ES-I3 (cell line): ENCODE data around the gene CREB3L1.

ENCODE experiments used
- H3K36me3 ChIP-seq: 2 replicates; pipeline ENCODE4 v1.6.1; 2013; ENCODE audit warnings: mild to moderate bottlenecking, low read length, control low read depth, moderate library complexity; ENCODE audit not compliant: insufficient read depth
- H3K4me1 ChIP-seq: 2 replicates; pipeline ENCODE4 v1.6.1; 2013; ENCODE audit warnings: mild to moderate bottlenecking, control low read depth, low read length; ENCODE audit not compliant: insufficient read depth
- H3K9ac ChIP-seq: 2 replicates; pipeline ENCODE4 v1.6.1; 2013; ENCODE audit warnings: low read depth, mild to moderate bottlenecking, low read length, moderate library complexity
- H3K9me3 ChIP-seq: 2 replicates; pipeline ENCODE4 v1.6.1; 2013; ENCODE audit warnings: mild to moderate bottlenecking, low read length, moderate library complexity; ENCODE audit not compliant: control insufficient read depth, insufficient read depth

The CREB3L1 gene

DNA sequence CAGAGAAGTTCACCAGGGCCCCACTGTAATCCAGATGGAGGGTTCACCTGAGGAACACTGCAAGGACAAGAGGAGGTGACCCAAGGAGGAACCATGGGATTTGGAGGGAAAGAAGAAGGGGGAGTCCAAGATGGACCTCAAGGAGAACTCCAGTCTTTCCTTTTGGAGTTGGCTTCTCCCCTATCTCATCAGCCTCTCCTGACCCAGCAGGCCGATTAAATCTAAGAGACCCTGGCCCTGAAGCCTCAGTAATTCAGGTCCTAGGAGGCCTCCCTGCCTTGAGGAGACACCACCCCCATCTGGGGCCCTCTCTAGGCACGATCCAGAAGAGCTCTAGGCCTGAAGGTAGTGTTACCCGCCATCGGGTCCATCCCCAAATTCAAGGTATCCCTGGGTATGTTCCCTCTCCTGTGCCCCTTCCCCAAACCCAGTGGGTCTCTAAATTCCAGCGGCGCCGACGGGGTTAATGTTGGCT, 54.7 kb downstream of the CREB3L1 start:
- Histone ChIP-seq H3K4me1 (peaks cover 36% of the 10 kb centered on the region), H3K36me3 (no peaks in the 10 kb centered on the region), H3K9me3 (no peaks in the 10 kb centered on the region), H3K9ac (peak overlapping the region; percentile 63; the same call in 1 of the 2 replicates)

DNA sequence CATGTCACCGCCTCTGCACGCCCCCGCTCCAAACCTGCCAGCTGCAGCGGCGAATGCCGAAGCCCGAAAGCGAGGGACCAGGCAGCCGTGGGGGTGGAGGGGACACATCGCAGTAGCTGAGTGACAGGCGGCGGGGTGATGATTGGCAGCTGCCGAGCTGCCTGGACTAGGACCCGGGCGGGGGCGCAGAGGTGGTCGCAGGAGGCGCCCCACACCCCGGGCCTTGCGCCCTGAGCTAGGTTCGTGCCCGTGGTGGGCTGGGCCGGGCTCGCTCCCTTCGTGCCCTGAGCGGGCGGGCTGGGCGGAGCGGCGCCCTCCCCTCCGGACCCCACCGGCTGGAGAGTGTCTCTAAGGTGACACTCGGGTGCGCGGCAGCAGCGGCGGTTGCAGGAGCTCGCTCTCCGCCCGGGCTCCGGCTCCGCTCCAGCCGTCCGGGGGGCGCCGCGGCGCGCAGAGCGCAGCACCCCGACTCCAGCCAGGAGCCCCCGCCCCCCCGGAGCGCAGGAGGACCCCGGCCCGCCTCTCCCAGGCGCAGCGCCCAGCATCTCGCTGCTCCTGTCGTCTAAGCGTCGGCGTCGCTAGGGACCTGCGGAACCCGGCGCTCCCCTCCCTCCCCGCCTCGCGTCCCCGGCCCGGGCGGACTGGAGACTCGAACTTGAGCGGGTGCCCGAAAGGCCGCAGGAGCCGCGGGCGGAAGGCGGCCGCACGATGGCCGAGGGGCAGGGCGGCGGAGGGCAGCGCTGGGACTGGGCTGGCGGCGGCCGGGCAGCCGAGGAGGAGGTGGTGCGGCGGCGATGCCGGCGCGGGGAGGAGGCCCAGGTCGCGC, 55.3 kb downstream of the CREB3L1 start:
- H3K9ac ChIP-seq = peak overlapping the region; percentile 63; the same call in 1 of the 2 replicates

DNA sequence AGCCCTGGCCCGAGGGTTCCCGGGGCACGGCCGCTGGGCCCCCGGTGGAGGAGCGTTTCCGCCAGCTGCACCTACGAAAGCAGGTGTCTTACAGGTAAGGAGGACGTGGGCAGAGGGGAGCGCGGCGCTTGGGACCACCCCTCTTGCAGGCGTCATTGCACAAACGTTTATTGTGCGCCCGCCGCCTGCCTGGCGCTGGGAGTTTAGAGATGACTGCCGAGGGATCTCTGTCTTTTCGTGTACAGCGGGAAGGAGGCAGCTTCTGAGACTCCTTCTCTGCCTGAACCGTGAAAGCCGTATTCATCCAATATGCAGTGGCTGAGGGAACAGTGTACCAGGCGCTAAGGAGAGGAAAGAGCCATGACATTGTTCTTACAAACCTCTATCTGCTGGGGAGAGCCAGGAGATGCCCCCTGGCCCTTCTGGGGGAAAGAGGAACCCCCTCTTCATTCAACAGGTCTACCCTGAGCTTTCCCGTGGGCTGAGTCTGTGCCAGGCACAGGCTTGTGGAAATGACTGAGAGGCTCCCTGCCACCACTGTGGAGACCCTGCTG, 56.0 kb downstream of the CREB3L1 start:
- Histone ChIP-seq H3K36me3 (no peaks in the 10 kb centered on the region), H3K4me1 (peaks cover 44% of the 10 kb centered on the region), H3K9me3 (no peaks in the 10 kb centered on the region), H3K9ac (peak overlapping the region; percentile 63; the same call in 1 of the 2 replicates)

More for the DNA sequence above, 55.3 kb downstream of the CREB3L1 start:
- Histone ChIP-seq H3K4me1 (peaks cover 39% of the 10 kb centered on the region), H3K9me3 (no peaks in the 10 kb centered on the region), H3K36me3 (no peaks in the 10 kb centered on the region)

DNA sequence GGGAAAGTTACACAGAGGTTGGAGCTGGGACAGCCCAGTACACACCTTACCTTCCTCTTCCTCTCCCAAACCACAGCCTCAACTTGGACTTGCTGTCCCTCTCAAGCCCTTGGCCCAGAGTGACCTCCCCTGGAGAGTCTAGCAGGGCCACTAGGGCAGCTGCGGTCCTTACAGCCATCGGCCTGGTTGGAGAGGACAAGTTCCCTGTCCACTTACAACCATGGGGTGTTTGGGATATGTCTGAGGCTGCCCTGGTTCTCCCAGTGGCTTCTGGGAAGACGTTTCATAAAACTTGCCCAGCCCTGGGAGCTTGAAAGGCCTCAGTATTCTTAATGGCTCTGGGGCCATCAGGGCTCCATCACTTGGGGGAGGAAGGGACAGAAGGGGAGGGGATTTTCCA, 56.7 kb downstream of the CREB3L1 start:
- H3K9me3 ChIP-seq = no peaks in the 10 kb centered on the region
- H3K9ac ChIP-seq = no peak overlapping the region
- peaks cover 47% of the 10 kb centered on the region for H3K4me1 ChIP-seq
- no peaks in the 10 kb centered on the region for H3K36me3 ChIP-seq

DNA sequence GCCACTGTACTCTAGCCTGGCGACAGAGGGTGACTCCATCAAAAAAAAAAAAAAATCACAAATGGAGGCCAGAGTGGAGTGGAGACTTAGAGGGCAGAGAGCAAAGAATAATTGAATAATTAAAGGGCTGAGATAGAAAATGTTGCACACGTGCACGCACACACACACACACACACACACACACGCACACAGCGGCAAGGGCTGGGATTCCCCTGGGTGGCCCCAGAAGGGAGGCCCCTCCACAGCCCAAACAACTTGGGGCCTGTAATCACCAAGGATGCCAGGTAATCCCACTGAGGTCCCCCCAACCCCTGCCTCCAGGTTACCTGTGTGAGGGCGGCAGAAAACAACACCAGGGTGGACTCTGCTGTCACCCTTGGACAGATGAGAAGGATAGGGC, 57.8 kb downstream of the CREB3L1 start:
- H3K4me1 ChIP-seq = peaks cover 52% of the 10 kb centered on the region
- no peak overlapping the region for H3K9ac ChIP-seq
- no peaks in the 10 kb centered on the region for H3K9me3 ChIP-seq
- H3K36me3 ChIP-seq = no peaks in the 10 kb centered on the region

DNA sequence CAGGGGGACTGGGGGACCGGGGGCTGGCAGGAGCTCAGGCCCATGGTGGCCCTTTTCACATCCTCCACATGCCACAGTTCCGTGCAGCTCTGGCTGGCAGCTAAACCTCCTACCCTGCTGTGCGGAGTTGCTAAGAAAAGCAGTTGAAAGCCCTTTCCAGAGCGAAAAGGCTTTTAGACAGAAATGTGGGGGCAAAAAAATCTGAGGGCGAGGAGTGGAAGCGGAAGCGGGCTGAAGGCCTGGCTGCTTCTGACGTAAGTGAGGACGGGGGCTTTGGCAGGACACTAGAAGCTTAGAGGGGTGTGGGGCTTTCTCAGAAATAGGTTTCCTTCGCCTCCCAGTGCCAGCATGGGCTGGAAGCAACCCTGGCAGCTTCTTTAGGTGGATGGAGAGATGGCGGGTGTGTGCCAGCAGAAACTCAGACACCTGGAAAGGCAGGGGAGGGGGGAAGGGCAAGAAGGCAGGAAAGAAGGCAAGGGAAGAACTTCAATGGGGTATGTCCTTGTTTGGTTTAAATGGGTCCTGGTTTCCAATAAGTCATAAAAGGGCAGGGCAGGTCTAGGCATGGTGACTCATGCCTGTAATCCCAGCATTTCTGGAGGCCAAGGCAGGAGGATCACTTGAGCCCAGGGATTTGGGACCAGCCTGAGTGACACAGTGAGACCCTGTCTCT, 58.6 kb downstream of the CREB3L1 start:
- no peak overlapping the region for H3K9ac ChIP-seq
- H3K36me3 ChIP-seq = no peaks in the 10 kb centered on the region
- peaks cover 51% of the 10 kb centered on the region for H3K4me1 ChIP-seq
- no peaks in the 10 kb centered on the region for H3K9me3 ChIP-seq

DNA sequence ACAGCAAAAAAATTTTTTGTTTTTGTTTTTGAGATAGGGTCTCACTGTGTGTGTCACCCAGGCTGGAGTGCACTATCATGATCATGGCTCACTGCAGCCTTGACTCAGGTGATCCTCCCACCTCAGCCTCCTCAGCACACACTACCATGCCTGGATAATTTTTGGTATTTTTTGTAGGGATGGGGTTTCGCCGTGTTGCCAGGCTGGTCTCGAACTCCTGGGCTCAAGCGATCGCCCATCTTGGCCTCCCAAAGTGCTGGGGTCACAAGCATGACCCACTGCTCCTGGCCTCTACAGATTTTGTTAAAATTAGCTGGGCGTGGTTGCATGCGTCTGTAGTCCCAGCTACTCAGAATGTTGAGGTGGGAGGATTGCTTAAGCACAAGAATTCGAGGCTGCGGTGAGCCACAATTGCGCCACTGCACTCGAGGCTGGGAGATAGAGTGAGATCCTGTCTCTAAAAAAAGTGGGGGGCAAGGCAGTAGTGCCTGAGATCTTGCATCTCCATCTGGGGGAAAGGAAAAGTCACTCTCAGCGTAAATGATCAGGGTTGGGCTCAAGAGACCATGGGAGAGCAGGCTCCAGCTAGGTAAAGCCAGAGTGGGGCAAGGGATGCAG, 59.2 kb downstream of the CREB3L1 start:
- peaks cover 51% of the 10 kb centered on the region for H3K4me1 ChIP-seq
- no peaks in the 10 kb centered on the region for H3K36me3 ChIP-seq
- no peak overlapping the region for H3K9ac ChIP-seq
- no peaks in the 10 kb centered on the region for H3K9me3 ChIP-seq

DNA sequence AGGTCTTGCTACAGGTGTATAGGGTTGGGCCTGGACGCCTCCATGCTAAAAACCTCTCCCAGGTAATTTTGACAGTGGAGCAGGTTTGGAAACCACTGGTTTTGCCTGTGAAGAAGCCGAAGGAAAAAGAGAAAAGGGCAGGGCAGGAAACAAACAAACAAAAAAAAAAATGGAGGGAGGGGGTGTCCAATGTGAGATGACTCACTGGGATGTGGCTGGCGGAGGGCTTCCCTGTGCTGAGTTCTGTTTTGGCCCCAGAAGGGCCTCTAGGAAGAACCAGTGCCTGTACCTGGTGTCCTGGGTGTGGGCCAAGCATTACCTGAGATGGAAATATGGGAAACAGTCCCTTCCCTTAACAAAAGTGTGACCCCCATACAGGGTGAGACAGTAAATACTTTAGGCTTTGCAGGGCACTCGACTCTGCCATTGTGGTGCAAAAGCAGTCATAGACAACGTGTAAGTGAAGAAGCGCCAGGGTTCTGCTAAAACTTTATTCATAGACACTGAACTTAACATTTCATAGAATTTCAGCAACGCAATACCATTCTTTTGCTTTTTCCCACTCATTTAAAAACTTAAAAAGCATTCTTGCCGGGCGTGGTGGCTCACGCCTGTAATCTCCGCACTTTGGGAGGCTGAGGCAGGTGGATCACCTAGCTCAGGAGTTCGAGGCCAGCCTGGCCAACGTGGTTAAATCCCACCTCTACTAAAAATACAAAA, 60.3 kb downstream of the CREB3L1 start:
- peaks cover 60% of the 10 kb centered on the region for H3K4me1 ChIP-seq

DNA sequence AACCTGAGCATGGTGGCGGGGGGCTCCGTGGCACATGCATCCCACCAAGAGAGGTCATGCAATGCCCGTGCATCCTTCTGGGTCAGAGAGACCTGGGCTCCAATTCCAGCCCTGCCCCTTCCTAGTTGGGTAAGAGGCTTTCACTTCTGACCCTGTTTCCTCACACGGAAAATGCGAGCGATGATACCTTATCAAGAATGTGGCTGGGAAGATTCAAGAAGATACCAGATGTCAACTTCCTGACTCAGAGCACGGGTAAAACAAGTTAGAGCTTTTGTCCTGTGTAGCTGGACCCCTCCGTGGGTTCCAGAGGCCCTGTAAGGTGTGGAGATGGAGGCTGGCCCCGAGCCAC, 61.1 kb downstream of the CREB3L1 start:
- Histone ChIP-seq H3K4me1 (peaks cover 66% of the 10 kb centered on the region), H3K9ac (peak overlapping the region; percentile 32; the same call in 1 of the 2 replicates)

More for the DNA sequence above, 60.3 kb downstream of the CREB3L1 start:
- Histone ChIP-seq H3K36me3 (no peaks in the 10 kb centered on the region), H3K9ac (no peak overlapping the region), H3K9me3 (no peaks in the 10 kb centered on the region)

DNA sequence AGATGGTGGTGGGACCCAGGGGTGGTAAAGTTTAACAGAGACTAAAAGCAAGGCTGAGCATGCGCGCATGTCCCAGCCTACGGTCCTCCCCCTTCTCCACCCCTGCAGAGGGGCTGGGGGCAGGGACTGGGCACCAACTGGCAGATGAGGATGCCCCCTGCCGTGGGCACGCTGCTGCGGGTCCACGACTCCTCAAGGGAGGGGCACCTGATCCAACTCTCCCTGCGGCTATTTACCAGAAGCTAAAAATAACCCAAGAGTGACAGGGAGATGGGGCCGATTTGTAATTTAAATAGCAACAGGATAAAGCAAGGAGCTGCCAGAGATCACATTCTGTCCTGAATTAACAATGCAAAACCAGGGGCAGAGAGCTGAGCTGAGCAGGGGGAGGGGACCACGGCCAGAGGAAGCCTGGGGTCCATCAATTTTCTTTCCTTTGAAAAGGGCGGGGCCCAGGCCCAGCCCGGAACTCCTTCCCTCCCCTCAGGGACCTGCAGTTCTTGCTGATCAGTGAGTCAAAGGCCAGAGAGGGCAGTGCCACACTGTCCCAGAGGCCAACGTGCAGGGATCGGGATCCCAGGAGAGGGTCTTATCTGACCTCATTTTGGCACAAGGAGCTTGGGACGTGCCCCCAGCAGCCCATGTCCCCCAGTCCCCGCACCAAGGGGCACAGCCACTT, 61.7 kb downstream of the CREB3L1 start:
- Histone ChIP-seq H3K4me1 (peaks cover 67% of the 10 kb centered on the region), H3K9ac (peak overlapping the region; percentile 32; the same call in 1 of the 2 replicates)

More for the DNA sequence above, 61.1 kb downstream of the CREB3L1 start:
- H3K9me3 ChIP-seq = no peaks in the 10 kb centered on the region
- H3K36me3 ChIP-seq = no peaks in the 10 kb centered on the region

DNA sequence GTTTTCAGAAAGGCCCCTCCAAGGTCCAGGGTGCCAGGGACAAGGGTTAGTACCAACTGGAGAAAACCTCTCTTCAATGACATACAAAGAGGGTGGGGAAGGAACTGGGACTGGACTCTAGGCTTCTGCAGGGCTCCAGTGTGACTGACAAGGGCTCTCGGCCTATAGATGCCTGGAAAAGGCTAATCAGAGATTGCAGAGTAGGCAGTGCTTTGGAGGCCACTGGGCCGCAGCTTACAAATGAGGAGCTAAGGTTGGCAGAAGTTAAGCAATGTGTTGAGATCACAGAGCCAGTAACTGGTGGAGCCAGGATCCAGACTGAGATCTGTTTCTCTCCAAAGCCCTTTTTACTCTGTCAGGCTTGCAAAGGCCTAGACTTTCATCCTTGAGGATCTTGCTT, 62.4 kb downstream of the CREB3L1 start:
- no peak overlapping the region for H3K9ac ChIP-seq
- H3K36me3 ChIP-seq = no peaks in the 10 kb centered on the region
- peaks cover 70% of the 10 kb centered on the region for H3K4me1 ChIP-seq
- H3K9me3 ChIP-seq = no peaks in the 10 kb centered on the region

More for the DNA sequence above, 61.7 kb downstream of the CREB3L1 start:
- no peaks in the 10 kb centered on the region for H3K36me3 ChIP-seq
- no peaks in the 10 kb centered on the region for H3K9me3 ChIP-seq

DNA sequence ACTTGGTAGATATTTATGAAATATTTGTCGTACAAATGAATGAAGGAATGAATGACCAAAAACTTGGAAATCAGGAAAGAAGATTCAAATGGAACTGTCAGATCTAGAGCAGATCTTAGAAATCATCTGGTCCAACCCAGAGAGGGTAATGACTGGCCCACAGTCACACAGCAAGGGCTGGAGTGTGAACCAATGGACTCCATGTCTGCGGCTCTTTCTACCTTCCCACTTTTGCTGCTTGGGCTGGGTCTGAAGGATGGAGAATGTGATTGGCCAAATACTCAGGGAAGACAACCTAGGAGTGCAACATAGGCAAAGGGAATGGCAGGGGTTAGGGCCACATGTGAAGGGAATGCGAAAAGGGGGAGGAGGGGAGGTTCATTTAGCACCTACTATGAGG, 64.0 kb downstream of the CREB3L1 start:
- Histone ChIP-seq H3K36me3 (no peaks in the 10 kb centered on the region), H3K9ac (no peak overlapping the region), H3K4me1 (peaks cover 73% of the 10 kb centered on the region), H3K9me3 (no peaks in the 10 kb centered on the region)

DNA sequence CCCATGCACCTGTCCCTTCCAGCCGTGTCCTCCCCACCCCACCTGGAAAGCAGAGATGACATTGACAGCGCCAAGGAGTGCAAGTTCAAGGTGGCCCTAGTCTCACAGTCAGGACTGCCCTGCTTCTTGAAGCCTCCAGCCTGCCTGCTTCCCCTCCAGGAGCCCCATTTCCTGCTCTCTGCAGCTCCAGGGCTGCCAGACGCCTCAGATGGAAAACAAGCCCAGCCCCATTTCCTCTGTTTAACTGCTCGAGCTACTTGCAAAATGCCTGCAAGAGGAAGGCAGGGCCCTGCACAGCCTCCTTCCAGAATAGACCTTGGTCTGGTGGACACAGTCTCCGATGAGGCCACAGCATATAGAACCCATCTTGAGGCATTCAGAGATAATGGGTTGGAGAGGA, 64.8 kb downstream of the CREB3L1 start:
- Histone ChIP-seq H3K9ac (no peak overlapping the region), H3K36me3 (no peaks in the 10 kb centered on the region), H3K4me1 (peaks cover 73% of the 10 kb centered on the region), H3K9me3 (no peaks in the 10 kb centered on the region)
